Stimulated activated CD8-positive, alpha-beta memory T cell treated with anti-CD3 and anti-CD28 coated beads, Interleukin-7, amount 100 ng/mL, for 48 hours (primary cell): Measurements from ENCODE around the gene CTSE.
"Not testable (repeated sequence)": the region's sequence is repeated elsewhere in the genome, so short reads cannot be mapped to it uniquely, and the experiment has no call there.

Experiments
- DNase-seq, 2 donors: peaks; one replicate each; pipeline ENCODE4 v3.0.0-alpha.2; 2020; ENCODE audit warnings: low read depth in 1 of 2; ENCODE audit errors: extremely low read depth in 1 of 2

The CTSE gene

GRCh38 chr1:206023695-206024094 lies at the start of gene CTSE:
TSS of gene CTSE (minus strand) at chr1:206023895. CDS start at chr1:206023791, 104 bp downstream.
- DNase-seq = no peak

- DNase-seq = no peak
Observed at GRCh38 chr1:206070627-206071304, 47.1 kb upstream of the CTSE start.

- no peak for DNase-seq
Observed at GRCh38 chr1:206068314-206068713, 44.6 kb upstream of the CTSE start.

GRCh38 chr1:206067486-206068227 lies 44.0 kb upstream of the CTSE start:
- no peak for DNase-seq

GRCh38 chr1:206066479-206067171 lies 42.9 kb upstream of the CTSE start:
- DNase-seq = no peak

GRCh38 chr1:206065547-206066145 lies 42.0 kb upstream of the CTSE start:
- no peak for DNase-seq

GRCh38 chr1:206064501-206064900 lies 40.8 kb upstream of the CTSE start:
- not testable (repeated sequence) for DNase-seq

- DNase-seq = not testable (repeated sequence)
Observed at GRCh38 chr1:206064001-206064400, 40.3 kb upstream of the CTSE start.

GRCh38 chr1:206062464-206062863 lies 38.8 kb upstream of the CTSE start:
- no peak for DNase-seq

GRCh38 chr1:206060844-206061243 lies 37.1 kb upstream of the CTSE start:
- DNase-seq = no peak

GRCh38 chr1:206059355-206059915 lies 35.7 kb upstream of the CTSE start:
- DNase-seq = no peak

GRCh38 chr1:206058927-206059292 lies 35.2 kb upstream of the CTSE start:
- no peak for DNase-seq

GRCh38 chr1:206058289-206058926 lies 34.7 kb upstream of the CTSE start:
- DNase-seq = not testable (repeated sequence)

GRCh38 chr1:206055639-206056323 lies 32.1 kb upstream of the CTSE start:
- DNase-seq = not testable (repeated sequence)

- DNase-seq = not testable (repeated sequence)
Observed at GRCh38 chr1:206055069-206055625, 31.5 kb upstream of the CTSE start.

- not testable (repeated sequence) for DNase-seq
Observed at GRCh38 chr1:206053616-206054015, 29.9 kb upstream of the CTSE start.

GRCh38 chr1:206052919-206053610 lies 29.4 kb upstream of the CTSE start, which contains the start of gene RHEX:
TSS of gene RHEX (plus strand) at chr1:206053173. CDS start at chr1:206097829, 44,656 bp downstream.
- not testable (repeated sequence) for DNase-seq

- DNase-seq = not testable (repeated sequence)
Observed at GRCh38 chr1:206052231-206052865, 28.7 kb upstream of the CTSE start.
